Measurements from ENCODE around the gene GJC2.
A peak's percentile ranks its signal among the peaks of the same experiment; 100 is the strongest.

The GJC2 gene

DNA sequence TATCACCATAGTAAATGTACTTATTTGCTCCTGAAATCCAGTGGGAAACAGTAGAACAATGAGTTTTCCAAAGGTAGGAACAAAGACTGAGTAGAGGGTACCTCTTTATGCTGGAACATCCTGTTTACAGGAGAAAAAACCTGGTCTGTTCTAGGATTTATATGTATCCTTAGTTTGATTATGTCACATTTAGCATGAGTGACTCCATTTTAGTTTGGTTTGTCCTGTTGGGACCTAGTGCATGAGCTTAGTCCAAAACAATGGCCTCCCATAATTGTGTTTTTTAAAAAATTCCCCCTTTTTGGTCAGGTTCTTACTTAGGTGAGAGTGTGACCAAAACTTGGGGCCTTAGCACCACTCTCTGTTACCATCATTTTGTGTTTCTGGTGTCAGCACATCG, 37.1 kb upstream of the GJC2 start:
- no peak for DNase-seq (ENCODE audit: low read depth, low spot score)

DNA sequence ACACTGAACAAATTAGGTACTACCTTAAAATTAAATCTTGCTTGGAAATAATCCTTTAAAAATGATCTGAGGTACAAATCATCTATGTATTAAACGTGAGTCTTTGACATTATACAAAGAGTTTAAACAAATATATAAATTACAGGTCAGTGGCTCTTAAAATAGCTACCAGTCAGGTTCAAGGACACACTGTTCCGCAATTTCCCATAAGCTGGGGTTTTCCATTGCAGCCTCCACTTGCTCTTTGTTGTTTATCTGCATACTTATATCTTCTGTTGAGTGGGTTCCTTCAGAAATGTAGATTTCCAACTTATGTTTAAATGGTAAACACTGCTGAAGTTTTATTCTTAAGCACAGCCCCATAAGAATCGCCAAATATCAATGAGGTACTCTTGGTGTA, 34.9 kb upstream of the GJC2 start:
- DNase-seq (ENCODE audit: low read depth, low spot score): no peak

DNA sequence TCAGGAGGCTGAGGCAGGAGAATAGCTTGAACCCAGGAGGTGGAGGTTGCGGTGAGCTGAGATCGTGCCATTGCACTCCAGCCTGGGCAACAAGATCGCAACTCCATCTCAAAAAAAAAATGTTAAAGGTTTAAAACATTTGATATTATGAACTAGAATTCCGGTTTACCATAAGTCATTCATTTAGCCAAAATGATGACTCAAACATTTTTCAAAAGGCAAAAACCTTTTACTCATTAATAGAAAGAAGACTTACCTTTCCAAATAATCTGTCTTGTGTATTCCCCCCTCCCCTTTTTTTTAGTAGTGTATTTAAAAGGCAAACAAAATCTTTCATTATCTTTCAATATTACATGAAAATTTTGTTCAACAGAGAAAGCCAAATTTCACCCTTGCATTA, 32.4 kb upstream of the GJC2 start:
- DNase-seq (ENCODE audit: low read depth, low spot score): no peak

DNA sequence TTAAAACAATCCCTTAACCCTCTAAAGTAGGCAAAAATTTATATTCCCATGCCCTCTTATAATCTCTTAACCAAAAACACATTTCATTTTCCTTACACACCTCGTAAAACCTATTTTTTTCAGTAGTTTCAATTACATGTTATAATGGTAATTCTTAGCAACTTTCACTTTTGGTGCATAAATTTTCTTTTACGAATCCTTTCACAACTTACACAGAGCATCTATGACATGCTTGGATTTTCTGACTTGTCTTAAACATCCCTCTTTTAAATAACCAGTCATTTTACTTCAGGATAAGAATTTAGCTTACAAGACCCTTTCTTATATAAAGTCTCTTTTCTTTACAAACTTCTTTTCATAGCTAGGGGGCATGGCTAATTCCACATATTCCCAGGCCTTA, 31.7 kb upstream of the GJC2 start:
- no peak for DNase-seq (ENCODE audit: low read depth, low spot score)

DNA sequence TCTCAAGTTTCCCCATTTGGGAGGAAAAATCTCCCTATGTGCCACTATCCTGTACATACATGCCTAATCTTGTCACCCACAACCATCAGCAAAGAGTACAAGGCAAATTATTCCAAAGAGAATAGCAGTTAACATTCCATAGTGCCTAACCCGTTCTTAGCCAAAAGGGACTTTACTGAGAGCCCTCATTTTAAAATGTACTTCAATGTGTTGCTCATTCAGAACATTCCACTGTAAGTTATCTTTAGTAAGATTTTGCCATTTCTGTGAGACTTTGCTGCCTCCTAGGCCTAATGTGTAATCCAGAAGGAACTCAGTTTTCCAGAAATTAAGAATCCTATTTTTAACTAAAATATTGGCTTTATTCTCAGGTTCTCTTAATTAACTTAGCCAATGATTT, 29.4 kb upstream of the GJC2 start:
- DNase-seq (ENCODE audit: low read depth, low spot score): no peak

DNA sequence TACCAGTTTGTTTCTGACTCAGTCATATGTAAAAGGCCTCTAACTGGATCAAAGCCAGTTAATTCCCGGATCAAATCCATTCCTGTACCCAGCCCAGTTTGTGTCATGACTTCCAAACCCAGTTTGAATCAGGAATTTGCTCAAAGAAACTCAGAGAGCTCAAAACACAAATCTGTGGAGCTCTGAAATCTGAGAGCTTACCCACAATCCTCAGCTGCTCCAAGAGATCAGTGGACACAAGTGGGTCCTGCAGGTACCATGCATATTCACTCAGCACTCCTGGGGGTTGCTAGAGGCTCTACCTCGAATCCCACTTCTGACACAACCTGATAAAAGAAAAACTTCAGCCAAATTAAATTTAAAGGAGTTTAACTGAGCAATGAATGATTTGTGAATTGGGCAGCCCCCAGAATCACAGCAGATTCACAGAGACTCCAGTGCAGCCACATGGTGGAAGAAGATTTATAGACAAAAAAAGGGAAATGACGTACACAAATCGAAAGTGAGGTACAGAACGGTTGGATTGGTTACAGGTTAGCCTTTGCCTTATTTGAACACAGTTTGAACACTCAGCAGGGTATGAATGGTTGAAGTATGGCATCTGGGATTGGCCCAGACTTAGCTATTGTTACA, 28.8 kb upstream of the GJC2 start:
- no peak for DNase-seq (ENCODE audit: low read depth, low spot score)

DNA sequence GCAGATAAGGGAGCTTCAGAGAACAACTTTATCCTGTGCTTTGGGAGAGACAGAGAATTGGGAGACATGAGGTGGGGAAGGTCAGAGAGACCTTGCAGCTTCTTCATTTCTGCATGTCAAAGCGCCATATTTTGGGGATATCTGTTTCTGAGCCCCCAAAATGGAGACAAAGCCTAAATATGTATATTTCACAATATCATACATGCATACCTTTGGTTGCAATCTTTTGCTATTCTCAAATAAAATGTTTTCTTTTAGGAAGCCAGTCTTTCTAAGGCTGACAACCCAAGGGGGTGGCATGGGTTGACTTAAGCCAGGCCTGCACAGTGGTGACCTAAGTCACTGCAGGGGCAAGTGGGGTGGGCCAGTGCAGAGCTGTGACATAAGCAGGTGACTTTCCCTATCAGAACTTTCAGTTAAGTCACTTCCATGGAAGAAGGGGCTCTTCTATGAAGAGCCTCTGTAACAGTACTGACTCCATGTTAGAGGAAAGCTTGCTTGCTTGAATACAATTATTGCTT, 26.7 kb upstream of the GJC2 start:
- no peak for DNase-seq (ENCODE audit: low read depth, low spot score)

DNA sequence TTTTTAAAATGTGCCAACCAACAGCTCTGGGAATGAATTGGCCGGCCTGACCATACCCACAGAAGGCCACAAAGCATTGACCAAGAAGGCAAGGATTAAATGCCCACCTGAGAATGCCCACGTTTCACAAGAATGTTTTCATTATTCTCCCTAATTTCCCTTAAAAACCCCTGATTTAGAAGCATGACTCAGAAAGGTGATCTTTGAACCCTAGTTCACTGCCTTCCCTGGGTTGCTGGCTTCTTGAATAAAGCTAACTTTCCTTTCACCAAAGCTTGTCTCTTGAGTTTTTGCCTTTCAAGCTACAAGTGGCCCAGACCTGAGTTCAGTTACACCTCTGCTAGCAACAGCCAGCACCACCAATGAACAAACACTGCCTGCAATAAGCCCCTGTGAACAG, 26.2 kb upstream of the GJC2 start:
- no peak for DNase-seq (ENCODE audit: low read depth, low spot score)

DNA sequence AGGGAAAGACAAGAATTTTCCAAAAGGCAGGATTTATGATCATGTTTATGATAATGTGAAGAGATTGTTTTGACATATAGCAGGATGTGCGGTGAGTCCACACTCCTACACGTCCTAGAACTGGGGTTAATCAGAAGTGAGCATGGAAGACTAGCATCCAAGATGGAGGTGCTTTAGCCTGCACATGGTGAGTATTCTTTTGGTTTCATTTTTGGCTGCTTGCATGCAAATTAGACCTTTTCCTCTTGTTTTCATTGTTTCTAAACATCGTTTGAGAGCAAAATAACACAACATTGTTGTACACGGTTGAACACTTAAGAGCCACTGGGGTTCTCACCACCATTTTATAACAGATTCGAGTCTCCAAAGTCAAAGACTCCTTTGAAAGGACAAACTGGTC, 24.5 kb upstream of the GJC2 start:
- DNase-seq (ENCODE audit: low read depth, low spot score): no peak

DNA sequence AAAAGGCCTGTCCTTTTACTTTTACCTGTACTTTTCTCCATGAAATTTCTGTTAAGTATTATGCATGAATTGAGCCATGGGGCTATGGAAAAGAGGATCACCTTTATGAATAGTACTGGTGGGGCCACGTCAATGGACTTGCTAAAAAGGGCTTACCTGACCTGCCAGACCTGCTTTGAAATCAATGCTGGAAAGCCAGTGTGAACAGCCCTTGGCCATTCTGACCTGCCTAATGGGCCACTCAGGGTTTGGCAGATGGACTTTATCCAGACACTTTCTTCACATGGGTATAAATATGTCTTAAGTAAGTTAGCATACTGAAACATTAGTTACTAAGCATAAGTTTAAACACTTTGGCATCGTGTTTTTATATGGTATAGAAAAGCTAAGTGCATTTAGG, 18.0 kb upstream of the GJC2 start:
- no peak for DNase-seq (ENCODE audit: low read depth, low spot score)

DNA sequence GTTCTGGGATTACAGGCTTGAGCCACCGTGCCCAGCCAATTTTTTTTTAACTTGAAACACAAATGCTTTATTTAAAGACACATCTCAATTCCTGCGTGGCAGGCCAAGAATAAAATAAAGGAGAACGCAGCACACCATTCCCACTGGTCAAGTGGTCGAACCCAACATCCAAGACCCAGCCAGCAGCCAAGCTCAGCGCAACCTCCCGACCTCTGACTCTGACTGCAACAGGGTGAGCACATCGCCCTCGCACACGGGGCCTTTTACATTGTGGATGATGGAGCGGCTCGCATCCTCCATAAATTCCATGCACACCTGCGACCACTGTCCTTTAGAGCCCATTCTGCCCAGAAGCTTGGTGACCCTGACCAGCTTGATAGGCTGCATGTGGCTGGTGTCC, 15.1 kb upstream of the GJC2 start:
- DNase-seq (ENCODE audit: low read depth, low spot score): no peak

DNA sequence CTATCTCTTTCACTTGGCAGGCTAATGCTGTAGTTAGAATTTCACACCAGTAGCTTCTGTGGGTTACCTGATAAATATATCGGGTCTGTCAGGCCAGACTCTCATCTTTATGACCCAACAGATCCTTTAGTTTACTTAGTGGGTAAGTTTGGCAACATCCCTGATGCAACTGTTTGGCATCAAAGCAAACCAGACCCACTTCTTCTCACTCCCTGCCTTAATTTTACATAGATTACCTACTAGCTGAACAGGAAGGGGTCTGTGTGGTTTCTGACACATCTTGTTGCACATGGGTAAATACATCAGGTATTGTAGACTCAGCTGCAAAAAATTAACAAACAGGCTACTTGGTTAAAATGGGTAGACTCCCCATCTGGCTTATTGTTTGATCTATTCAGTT, 12.8 kb upstream of the GJC2 start:
- no peak for DNase-seq (ENCODE audit: low read depth, low spot score)

DNA sequence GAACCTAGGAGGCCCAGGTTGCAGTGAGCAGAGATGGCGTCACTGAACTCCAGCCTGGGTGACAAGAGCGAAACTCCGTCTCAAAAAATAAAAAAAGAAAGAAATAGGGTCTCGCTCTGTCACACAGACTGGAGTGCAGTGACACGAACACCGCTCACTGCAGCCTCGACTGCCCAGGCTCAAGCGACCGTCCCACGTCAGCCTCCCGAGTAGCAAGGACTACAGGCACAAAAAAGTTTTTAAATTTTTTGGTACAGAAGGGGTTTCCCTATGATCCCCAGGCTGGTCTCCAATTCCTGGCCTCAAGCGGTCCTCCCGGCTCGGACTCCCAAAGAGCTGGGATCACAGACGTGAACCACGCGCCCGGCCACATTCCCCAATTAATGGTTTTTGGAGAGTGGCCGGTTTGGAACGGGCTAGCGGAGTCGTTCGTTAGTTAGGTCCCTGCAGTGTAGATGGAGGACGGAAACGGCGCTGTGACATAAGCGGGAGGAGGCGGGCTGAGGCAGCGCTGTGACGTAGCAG, 10.3 kb upstream of the GJC2 start:
- no peak for DNase-seq (ENCODE audit: low read depth, low spot score)

DNA sequence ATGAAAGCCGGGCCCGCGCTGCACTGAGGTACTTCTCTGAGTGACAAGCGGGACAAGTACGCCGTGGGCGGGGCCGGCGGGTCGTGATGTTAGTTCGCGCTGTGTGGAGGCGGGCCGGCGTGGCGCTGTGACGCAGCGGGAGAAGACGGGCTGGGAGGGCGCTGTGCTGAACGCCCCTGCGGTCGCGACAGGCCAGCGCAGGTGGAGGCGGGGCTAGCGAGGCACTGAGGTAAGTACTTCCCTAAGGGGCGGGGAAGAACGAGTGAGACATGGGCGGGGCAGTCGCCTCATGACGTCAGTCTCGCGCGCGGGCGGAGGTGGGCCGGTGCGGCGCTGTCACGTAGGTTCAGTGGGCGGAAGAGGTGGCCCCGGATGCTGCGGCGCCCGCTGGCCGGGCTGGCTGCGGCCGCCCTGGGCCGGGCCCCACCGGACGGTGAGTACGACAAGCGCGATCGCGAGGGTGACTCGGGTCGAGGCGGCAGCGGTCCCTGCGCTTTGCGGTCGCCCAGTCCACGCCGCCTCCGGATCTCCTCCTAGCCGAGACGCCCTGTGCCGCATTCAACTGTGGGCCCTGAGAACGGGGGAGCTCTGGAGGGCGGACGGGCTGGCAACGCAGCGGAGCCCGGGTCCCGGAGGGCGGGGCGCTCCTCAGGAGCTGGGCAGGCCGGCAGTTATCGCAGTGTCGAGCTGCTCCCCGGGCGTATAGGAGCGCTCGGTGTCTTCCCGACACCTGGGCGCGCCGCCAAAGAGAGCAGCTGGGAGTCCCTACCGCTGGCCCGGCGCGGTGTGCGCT, 9.6 kb upstream of the GJC2 start, which contains the start of gene GUK1:
Gene GUK1 (plus strand): TSS at position 349 of the 793 bp plus-strand sequence. CDS start 24 bp downstream, at position 373.
- DNase-seq (ENCODE audit: low read depth, low spot score): peak; percentile 100

DNA sequence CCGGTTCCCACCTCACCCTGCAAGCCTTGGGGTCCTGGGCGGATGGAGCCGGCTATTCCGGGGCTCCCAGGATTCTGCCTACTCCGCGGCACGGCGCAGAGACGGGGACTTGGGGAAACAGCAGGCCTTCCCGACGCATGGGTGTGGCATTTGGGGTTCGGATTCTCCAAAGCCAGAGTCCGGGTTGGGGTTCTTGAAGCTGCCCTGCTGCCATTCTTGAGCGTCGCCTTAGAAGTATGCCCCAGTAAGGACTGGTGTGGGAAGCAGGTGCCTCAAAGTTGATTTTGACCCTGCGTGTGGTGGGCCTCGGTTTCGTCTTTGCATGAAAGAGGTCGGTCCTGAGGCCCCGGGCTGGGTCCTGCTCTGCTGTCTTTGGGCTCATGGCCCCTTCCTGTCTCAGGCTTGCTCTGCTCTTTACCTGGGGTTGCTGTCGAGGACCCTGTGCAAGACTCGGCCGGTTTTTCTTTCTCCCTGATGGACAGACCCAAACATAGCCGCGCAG, 9.0 kb upstream of the GJC2 start:
- DNase-seq (ENCODE audit: low read depth, low spot score): no peak

DNA sequence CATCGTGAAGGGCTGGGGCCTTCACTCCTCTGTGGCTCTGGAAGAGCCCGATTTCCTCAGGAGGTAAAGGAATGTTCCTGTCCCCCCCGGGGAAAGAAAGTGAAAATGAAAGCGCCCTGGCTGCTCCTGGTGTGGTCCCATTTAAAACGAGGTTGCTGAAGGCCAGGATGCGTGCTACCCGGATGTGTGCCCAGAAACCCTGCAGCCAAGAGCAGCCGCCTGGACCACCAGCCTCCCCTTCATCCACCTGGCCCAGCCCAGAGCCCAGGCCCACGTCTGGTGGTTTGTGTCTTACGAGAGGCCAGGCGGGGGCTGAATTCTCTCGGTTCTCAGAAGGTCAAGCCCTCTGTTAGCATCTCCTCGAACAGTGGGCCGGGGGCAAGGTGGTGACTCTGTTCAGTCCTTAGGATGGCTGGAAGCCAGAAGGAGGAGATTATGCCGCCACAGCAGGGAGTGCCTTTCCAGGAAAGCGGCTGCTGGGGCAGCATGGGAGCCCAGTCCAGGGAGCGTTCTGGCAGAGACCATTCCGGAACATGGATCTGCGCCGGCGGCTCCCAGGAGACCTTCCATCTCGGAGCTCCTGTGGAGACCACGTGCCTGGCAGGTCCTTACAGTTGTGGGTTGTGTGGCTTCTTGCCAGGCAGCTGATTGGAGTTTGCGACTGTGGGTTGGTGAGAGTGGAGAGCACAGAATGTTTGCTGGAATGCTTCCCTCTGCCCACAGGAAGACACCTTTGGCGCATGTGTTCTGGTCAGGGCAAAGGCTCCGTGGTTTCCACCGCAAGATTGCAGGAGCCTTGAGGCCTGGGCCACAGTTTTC, 8.3 kb upstream of the GJC2 start:
- no peak for DNase-seq (ENCODE audit: low read depth, low spot score)

DNA sequence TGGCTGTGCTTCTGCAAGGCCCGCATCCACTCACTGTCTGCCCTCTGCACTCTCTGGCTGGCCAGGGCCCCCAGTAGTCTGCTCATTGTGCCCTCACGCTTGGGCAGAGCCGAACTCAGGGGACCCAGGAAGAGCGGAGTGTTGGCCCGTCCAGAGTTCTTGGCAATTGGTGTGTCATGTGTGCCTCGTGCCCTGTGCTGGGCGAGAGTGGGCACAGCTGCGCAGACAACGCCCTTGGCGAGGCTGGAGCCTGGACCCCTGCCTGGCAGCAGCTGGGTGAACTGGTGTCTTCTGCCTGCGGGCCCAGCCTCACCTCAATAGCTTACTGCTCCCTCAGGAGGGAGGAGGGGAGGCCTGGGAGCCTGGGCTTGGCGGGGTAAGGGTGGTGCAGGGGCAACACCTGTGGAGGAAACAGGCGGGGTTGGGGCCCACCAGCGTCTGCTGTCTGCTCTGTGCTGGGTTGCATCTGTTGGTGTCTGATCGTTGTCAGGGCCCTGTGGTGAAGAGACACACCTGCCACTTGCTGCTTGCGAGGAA, 7.5 kb upstream of the GJC2 start:
- no peak for DNase-seq (ENCODE audit: low read depth, low spot score)

DNA sequence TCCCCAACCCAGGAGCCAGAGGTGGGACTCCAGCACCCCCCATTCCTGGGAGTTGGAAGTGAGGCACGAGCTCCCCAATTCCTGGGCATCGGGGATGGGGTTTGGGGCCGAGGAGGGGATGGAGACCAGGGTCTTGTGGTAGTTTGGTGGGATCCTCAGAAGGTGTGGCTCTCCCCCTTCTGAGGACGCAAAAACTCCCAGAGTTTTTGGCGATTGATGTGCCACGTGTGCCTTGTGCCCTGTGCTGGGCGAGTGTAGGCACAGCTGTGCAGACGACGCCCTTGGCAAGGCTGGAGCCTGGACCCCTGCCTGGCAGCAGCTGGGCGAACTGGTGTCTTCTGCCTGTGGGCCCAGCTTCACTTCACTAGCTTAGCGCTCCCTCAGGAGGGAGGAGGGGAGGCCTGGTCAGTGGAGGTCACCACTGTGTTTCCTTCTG, 7.0 kb upstream of the GJC2 start:
- DNase-seq (ENCODE audit: low read depth, low spot score): no peak

DNA sequence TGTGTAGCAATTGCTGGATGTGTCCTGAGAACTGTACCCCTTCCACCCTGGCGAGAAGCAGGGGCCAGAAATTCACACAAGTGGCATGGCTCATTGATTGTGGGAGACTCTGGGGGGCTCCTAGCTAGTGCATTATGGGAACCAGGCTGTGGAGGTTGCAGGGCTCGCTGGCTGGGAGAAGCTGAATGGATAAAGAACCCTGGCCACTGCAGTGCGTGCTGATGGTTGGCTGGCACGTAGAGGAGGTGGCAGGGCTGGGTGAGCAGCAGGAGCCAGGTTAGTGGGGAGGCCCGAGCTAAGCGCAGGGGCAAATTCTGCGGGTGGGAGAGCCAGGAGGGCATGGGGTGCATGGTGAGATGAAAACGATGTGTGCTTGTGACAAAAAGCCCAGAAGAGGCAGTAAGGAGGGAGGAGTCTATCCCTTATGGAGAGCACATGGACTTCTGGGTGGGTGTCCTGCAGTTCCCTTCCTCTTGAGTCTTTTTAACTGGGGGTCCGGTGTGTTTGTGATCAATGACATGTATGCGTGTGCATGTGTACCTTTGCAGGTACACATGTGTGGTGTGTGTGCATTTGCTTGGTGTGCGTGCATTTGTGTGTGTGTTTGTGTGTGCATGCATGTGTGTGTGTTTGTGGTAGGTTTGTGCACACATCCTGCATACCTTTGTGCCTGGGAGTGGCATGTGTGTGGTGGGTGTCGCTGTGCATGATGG, 6.1 kb upstream of the GJC2 start:
- DNase-seq (ENCODE audit: low read depth, low spot score): no peak

DNA sequence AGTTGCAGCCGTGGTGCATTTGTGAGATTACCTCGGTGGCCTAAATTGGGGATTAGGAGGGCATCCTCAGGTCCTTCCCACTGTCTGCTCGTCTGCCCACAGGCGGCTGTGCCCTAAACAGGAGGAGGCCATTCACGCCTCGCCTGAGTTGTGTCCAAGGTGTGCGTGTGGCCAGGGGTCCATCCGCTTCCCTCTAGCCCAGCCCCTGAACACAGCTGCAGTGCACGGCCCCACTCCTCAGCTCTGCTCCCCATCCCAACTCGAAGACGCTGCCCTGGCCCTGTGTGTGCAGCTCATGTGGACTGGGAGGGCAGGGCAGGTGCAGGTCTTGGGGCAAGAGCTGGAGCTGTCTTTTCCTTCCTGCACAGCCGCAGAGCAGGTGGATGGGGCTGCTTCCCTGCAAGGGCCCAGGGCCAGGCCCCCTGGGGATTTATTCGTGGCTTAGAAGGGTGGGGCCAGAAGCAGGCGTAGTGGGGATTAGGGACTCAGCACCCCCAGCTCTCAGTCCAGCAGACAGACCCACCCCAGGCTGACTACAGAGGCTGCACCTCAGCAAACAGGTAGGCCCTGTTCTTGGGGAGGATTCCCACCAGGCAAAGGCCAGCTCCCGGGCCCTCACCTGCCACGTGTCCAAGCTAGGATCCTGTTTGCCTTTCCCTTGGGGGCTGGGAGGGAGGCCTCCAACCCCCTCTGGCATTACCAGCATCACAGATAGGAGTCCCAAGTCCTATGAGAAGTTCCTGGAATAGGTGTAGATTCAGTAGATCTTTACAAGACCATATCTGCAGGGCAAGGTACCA, 5.3 kb upstream of the GJC2 start:
- no peak for DNase-seq (ENCODE audit: low read depth, low spot score)

Data from activated naive CD8-positive, alpha-beta T cell treated with anti-CD3 and anti-CD28 coated beads, Interleukin-2, amount 50 U/mL, for 16 hours (primary cell).